Gastrocnemius medialis (tissue), 4 donors: Measurements from ENCODE around the gene ZBTB21.

ENCODE experiments used
- CTCF ChIP-seq, 5 experiments: fragments of 450-650 bp in 3 of 5; fragments of 200-600 bp in 2 of 5; sonication (generic) in 2 of 5; IDR thresholded peaks in 4 of 5; conservative IDR thresholded peaks in 1 of 5; 1 replicate in 4 of 5; 2 replicates in 1 of 5; pipeline ENCODE4 v1.5.1; 2016 to 2019; ENCODE audit warnings: antibody characterized with exemption in 5 of 5, mild to moderate bottlenecking in 3 of 5, moderate library complexity in 3 of 5
- POLR2A ChIP-seq, 2 donors: fragments of 450-650 bp; IDR thresholded peaks; one replicate each; pipeline ENCODE4 v1.6.1; 2017; ENCODE audit warnings: antibody characterized with exemption in 2 of 2, mild to moderate bottlenecking in 2 of 2, moderate library complexity in 2 of 2

- TF ChIP-seq POLR2A (IDR thresholded peaks at IDR 0.05), result no peak
- TF ChIP-seq CTCF (IDR thresholded peaks at IDR 0.05 in 4 of 5, conservative IDR thresholded peaks at IDR 0.05 in 1 of 5), result no peak
Observed at GRCh38 chr21:42041246-42041645, 31.1 kb upstream of the ZBTB21 start.
